ENCODE measurements around the gene FMN1.

The FMN1 gene

GRCh38 chr15:32878342-32878741 lies 316.2 kb downstream of the FMN1 start:
- no peak overlapping the region for H3K27ac ChIP-seq
- TF ChIP-seq ZFX (IDR thresholded peaks at IDR 0.05) (no peak), CTCF (conservative IDR thresholded peaks at IDR 0.05) (no peak)

DNA sequence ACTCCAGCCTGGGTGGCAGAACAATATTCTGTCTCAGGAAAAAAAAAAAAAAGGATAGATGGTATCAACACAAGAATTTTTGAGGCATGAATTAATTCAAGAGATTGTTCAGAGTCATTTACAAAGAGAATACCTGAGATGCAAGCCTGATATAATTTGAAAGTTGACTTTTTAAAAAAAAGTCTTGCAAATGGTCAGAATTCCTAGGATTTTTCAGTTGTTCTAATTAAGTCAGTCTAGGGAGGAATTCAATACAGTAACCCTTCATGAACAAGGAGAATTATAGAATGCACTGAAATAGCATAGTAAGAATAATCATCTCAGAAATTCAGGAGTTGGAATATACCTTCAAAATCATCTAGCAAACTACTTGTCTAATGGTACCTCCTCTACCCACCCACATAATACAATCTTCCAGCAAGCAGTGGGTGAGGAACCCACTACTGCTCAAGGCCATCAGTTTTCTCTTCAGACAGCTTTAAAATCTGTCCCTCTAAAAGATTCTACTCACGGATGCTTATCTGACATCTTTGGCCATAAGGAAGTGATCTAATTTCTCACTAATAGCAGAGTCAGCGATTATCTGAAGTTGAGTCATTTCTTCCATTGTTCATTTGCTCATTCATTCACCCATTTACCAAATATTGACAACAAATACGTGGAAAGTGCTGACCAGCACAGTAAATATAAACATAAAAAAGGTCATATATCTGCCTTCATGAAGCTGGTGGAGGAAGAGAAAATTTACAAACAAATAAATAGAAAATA lies 317.1 kb downstream of the FMN1 start:
- TF ChIP-seq ZFX (IDR thresholded peaks at IDR 0.05), result no peak
- TF ChIP-seq CTCF (conservative IDR thresholded peaks at IDR 0.05), result no peak
- no peak overlapping the region for H3K27ac ChIP-seq

- no peak overlapping the region for H3K27ac ChIP-seq
- TF ChIP-seq CTCF (conservative IDR thresholded peaks at IDR 0.05) (no peak), ZFX (IDR thresholded peaks at IDR 0.05) (no peak)
Observed at GRCh38 chr15:32873284-32874114, 321.0 kb downstream of the FMN1 start.

DNA sequence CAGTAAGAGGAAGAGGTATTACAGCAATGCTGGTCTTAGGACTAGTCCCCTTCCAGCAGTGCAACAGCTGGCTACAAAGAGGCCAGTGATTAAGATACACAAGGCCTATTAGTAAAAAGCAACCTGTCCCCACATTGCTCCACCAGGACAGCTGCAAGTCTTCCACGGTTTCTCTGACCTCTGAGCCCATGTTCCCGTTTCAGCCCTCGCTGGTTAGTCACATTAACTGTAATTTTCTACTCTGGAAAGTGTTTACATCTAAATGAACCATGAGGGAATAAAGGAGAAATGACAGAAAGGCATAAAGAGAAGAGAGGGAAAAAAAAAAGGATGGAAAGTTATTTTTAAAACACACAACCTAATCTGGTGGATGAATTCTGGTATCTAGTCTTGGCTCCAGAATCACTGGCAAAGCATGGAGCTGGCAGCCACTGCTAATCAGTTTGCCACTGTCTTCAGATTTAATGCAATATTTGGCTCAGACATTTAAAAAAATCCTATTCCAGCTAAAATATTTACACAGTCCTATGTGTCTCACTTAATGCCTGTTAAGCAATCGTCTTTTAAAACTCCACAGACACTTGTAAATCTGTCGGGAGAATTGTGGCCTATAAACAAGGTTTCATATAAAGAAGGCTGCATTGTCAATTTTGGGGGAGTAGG lies 321.8 kb downstream of the FMN1 start:
- TF ChIP-seq CTCF (conservative IDR thresholded peaks at IDR 0.05) (no peak), ZFX (IDR thresholded peaks at IDR 0.05) (no peak)
- no peak overlapping the region for H3K27ac ChIP-seq

- no peak for TF ChIP-seq ZFX (IDR thresholded peaks at IDR 0.05)
- TF ChIP-seq CTCF (conservative IDR thresholded peaks at IDR 0.05), result no peak
- H3K27ac ChIP-seq, result no peak overlapping the region
Observed at GRCh38 chr15:32871883-32872282, 322.6 kb downstream of the FMN1 start.

GRCh38 chr15:32870240-32871033 lies 324.1 kb downstream of the FMN1 start:
- H3K27ac ChIP-seq, result no peak overlapping the region
- no peak for TF ChIP-seq CTCF (conservative IDR thresholded peaks at IDR 0.05)
- TF ChIP-seq ZFX (IDR thresholded peaks at IDR 0.05), result no peak

Data from C4-2B (cell line).